HG03135 (cell line): Measurements from ENCODE around the gene ZNRF3.

Source experiments
- ATAC-seq: cut with Tn5 transposase; IDR thresholded peaks from one replicate; pipeline ENCODE4 v1.9.1; 2021; ENCODE audit warnings: mild to moderate bottlenecking, moderate library complexity; ENCODE audit not compliant: unreplicated experiment

ZNRF3 gene

GRCh38 chr22:28949788-28950187, 66.4 kb downstream of the ZNRF3 start:
- ATAC-seq: no peak

GRCh38 chr22:28950617-28951411, 67.4 kb downstream of the ZNRF3 start:
- no peak for ATAC-seq

DNA sequence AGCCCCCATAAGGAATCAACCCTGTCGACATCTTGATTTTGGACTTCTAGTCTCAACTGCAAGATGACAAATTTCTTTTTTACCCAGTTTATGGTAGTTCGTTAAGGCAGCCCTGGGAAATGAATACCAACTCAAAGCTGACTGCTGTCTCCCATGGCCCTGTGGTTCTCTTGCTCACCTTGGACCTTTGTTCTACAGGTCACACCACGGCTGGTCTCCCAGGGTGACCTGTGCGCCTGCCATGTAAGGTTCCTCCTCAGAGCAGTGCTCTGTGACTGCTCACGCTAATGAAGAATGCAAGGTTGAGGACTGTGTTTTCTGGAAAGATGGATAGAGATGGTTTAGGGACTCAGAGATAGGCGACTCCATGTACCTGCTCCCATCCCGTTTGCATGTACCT, 68.2 kb downstream of the ZNRF3 start:
- no peak for ATAC-seq

DNA sequence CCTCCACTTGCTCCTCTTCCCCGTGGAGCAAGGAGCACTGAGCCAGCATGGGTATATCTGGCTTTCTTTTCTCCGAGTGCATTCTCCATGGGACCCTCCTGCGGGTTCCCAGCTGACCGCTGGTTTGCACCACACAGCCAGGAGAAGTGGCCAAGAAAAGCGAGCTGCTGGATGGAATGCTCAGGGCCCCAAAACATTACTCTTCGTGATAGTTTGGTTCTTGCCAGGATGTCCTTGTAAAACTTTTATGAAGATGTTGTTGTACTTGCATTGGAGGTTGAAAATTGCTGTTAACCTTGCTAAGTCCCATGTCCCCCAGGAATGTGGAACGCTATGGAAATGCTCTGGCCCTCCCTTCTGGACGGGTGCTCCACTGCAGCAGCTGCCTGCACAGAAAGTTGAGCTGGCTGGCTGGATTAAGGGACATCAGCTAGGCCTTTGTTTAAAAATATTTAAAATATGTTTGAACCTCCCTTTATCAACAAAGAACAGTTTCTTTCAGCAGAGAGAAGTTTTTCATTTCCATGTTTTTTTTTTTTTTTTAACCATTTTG, 68.7 kb downstream of the ZNRF3 start:
- no peak for ATAC-seq

- no peak for ATAC-seq
Observed at GRCh38 chr22:28952857-28953256, 69.5 kb downstream of the ZNRF3 start.

GRCh38 chr22:28953403-28953802, 70.0 kb downstream of the ZNRF3 start:
- no peak for ATAC-seq

DNA sequence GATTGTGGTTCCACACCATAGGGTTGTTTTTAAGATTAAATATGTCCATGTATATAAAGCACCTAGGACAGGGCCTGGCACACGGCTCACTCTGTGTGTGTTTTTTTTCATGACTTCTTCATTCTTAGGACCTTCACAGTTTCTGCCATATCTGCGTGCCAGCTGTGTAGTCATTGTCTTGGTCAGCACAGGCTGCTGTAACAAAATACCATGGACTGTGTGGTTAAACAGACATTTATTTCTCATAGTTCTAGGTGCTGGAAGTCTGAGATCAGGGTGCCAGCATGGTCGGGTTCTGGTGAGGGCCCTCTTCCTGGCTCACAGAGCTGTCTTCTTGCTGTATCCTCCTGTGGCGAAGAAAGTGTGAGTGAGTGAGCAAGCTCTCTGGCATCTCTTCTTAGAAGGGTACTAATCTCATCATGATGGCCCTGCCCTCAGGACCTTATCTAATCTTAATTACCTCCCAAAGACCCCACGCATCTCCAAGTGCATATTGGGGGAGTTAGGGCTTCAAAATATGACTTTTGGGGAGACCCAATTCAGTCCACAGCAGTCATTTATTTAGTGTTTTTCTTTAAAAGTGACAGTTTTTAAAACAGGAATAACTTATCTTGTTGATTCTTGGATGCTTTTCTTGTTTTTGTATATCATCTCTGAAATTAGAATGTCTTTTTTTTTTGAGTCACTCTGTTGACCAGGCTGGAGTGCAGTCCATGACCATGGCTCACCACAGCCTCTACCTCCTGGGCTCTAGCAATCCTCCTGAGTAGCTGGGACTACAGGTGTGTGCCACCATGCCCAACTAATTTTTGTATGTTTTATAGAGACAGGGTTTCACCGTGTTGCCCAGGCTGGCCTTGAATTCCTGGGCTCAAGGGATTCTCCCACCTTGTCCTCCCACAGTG, 70.9 kb downstream of the ZNRF3 start:
- ATAC-seq: no peak

- ATAC-seq: no peak
Observed at GRCh38 chr22:28955817-28956216, 72.4 kb downstream of the ZNRF3 start.

- no peak for ATAC-seq
Observed at GRCh38 chr22:28956506-28956905, 73.1 kb downstream of the ZNRF3 start.

- ATAC-seq: no peak
Observed at GRCh38 chr22:28958611-28959010, 75.2 kb downstream of the ZNRF3 start.

DNA sequence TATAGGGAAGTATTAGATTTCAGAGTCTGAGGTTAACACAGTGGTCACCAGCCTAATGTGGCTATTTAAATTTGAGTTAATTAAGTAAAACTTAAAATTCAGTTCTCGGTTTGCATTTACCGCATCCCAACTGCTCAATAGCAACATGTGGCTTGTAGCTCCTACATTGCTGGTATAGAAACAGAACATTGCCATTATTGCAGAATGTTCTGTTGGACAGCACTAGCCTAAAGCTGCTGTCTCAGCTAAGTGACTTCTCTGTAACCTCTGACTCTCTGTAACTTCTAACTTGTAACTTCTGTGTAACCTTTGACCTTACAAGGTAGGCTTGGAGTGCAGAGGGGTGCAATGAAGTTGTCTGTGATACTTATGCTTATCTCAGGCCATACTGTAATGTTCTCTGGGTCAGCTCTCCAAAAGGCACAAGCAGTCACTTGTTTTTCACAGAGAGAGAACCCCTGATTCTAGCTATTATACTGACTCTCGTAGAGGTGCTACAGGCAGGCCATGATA, 78.7 kb downstream of the ZNRF3 start:
- ATAC-seq: no peak

DNA sequence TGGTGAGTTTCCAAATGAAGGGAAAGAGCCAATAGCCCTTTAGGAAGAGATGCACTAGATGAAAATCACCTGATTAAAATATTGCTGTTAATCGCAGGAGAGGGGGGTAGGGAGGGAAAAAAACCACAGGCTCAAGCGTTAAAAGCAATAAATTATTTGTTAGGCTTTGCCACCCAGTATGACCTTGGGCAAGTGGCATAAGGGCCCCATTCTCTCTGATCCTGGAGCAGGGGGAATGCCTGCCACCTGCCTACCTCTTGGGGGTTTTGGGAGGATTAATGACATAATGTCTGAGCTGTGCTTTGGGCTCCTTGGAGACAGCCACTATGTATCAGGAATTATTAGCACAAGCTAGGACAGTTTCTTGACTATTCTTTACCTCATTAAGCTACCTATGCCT, 80.0 kb downstream of the ZNRF3 start:
- ATAC-seq: no peak

DNA sequence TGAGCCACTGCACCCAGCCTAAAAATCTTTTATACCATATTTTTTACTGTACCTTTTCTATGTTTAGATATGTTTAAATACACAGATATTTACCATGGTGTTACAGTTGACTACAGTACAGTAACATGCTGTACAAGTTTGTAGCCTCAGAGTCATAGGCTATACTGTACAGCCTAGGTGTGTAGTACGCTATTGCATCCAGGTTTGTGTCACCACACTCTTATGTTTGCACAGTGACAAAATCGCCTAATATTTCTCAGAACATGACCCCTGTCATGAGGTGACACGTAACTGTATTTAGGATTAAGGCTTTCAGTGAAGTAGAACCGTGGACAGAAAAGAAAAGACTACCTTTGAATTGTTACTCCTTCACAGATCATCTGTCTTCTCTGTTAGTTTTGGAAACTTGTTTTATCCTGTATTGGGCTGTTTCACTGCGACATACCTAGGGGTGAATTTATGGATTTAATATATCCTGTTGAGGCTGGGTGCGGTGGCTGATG, 83.8 kb downstream of the ZNRF3 start:
- ATAC-seq: no peak

DNA sequence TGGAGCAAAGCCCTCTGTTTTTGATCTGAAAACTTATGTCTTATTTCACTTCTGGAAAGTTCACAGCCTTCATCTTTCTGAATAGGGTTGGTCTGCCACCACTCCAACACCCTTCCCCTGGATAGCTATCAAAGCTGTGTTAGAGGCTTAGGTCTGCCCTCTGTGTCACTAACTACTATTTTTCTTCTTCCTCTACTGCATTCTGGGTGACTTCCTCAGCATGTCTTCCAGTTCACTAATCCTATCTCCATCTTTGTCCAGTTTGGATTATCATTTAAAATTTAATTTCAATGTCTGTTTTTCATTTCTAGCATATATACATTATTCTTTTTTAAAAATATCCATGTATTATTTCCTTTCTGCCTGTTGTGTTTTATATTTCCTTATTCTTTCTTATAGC, 84.6 kb downstream of the ZNRF3 start:
- ATAC-seq: no peak

GRCh38 chr22:28969401-28970168, 86.2 kb downstream of the ZNRF3 start:
- no peak for ATAC-seq

DNA sequence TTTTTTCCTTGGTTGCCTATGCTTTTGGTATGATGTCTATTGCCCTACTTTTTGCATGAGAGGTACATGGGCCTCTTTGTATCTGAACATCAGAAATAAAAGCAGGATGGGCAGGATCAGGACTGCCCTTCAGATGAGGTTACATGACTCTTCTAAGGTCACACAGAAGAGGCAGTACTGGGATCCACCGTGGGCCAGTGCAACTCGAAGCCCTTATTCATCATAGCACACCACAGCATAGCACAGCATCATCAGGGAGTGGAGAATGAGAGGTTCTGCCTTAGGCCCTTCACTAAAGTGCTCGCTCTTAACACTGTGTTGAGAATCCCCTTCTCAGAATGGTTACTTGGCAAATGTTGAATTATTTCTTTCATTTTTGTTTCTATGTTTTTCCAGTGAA, 90.0 kb downstream of the ZNRF3 start:
- ATAC-seq: no peak

- ATAC-seq: no peak
Observed at GRCh38 chr22:28977060-28977459, 93.7 kb downstream of the ZNRF3 start.

- ATAC-seq: no peak
Observed at GRCh38 chr22:28977481-28977971, 94.2 kb downstream of the ZNRF3 start.

DNA sequence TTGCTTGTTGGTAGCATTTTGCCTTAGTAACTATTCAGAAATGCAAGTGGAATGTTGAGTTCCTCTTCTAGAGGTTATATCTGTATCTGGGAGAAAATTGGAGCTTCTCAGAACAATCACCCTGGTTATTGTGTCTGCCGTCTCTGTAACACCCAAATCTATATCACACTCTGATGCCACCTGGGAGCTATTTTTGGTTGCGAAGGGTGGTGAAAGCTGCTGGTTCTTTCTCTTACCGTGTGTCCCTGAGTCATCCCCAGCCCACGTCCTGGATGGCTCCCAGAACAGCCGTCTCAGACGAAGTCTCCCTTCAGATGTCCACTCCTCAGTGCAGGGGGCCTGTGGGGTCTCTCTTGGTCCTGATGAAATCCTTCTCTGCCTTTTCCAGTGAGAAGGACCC, 94.8 kb downstream of the ZNRF3 start:
- ATAC-seq: no peak
